Mesenchymal stem cell (in vitro differentiated cells and primary cell): ENCODE results near the gene LTB4R.

Experiments used
- DNase-seq: peaks from one replicate; pipeline ENCODE4 v3.0.0-alpha.2; 2013
- H2AFZ ChIP-seq: one replicate; pipeline ENCODE4 v1.6.1; 2013; ENCODE audit warnings: low read depth, mild to moderate bottlenecking, control low read depth, inconsistent platforms, low read length, moderate library complexity
- H2AK5ac ChIP-seq: 2 replicates; pipeline ENCODE4 v1.6.1; 2013; ENCODE audit warnings: low read length, moderate library complexity, mild to moderate bottlenecking, inconsistent platforms; ENCODE audit not compliant: severe bottlenecking
- H2BK120ac ChIP-seq: one replicate; pipeline ENCODE4 v1.6.1; 2013; ENCODE audit warnings: low read depth, mild to moderate bottlenecking, inconsistent platforms, low read length, moderate library complexity
- H2BK12ac ChIP-seq, 2 experiments: one replicate each; pipeline ENCODE4 v1.6.1; 2013; ENCODE audit warnings: inconsistent platforms in 2 of 2, low read length in 2 of 2, mild to moderate bottlenecking in 2 of 2, moderate library complexity in 2 of 2, control low read depth in 1 of 2
- H2BK15ac ChIP-seq: one replicate; pipeline ENCODE4 v1.6.1; 2013; ENCODE audit warnings: mild to moderate bottlenecking, low read depth, inconsistent platforms; ENCODE audit not compliant: poor library complexity, severe bottlenecking
- H2BK5ac ChIP-seq: 2 replicates; pipeline ENCODE4 v1.6.1; 2013; ENCODE audit warnings: low read depth, mild to moderate bottlenecking, low read length, control low read depth, inconsistent platforms; ENCODE audit not compliant: poor library complexity, severe bottlenecking
- H3K14ac ChIP-seq, 2 experiments: one replicate each; pipeline ENCODE4 v1.6.1; 2013; ENCODE audit warnings: inconsistent platforms in 2 of 2, low read length in 2 of 2, control low read depth in 1 of 2, mild to moderate bottlenecking in 1 of 2, moderate library complexity in 1 of 2
- H3K18ac ChIP-seq, 2 experiments: one replicate each; pipeline ENCODE4 v1.6.1; 2013; ENCODE audit warnings: inconsistent platforms in 2 of 2, low read length in 2 of 2, control low read depth in 1 of 2, low read depth in 1 of 2, mild to moderate bottlenecking in 1 of 2
- H3K23ac ChIP-seq, 2 experiments: one replicate each; pipeline ENCODE4 v1.6.1; 2013; ENCODE audit warnings: inconsistent platforms in 2 of 2, low read length in 2 of 2, mild to moderate bottlenecking in 2 of 2, moderate library complexity in 2 of 2, control low read depth in 1 of 2
- H3K27ac ChIP-seq: 2 replicates; pipeline ENCODE4 v1.5.1; 2013; ENCODE audit warnings: mild to moderate bottlenecking, moderate library complexity, low read length, control low read depth, inconsistent platforms; ENCODE audit not compliant: poor library complexity, severe bottlenecking
- H3K27me3 ChIP-seq, 2 experiments: 2 replicates each; pipeline versions ENCODE4 v1.6.1 to v1.7.0; 2013; ENCODE audit warnings: low read length in 2 of 2, mild to moderate bottlenecking in 2 of 2, moderate library complexity in 2 of 2, control low read depth in 1 of 2, inconsistent platforms in 1 of 2; ENCODE audit not compliant: control insufficient read depth in 1 of 2, insufficient read depth in 1 of 2
- H3K36me3 ChIP-seq, 2 experiments: 2 replicates each; pipeline versions ENCODE4 v1.6.1 to v1.7.0; 2013; ENCODE audit warnings: low read length in 2 of 2, control low read depth in 1 of 2, inconsistent platforms in 1 of 2, low read depth in 1 of 2, mild to moderate bottlenecking in 1 of 2; ENCODE audit not compliant: insufficient read depth in 2 of 2, control insufficient read depth in 1 of 2
- H3K4ac ChIP-seq, 2 experiments: one replicate each; pipeline ENCODE4 v1.6.1; 2013; ENCODE audit warnings: inconsistent platforms in 2 of 2, low read length in 2 of 2, mild to moderate bottlenecking in 2 of 2, moderate library complexity in 2 of 2, control low read depth in 1 of 2, low read depth in 1 of 2
- H3K4me1 ChIP-seq: 2 replicates; pipeline ENCODE4 v1.6.1; 2013; ENCODE audit warnings: low read depth, low read length, control low read depth; ENCODE audit not compliant: control insufficient read depth, insufficient read depth
- H3K4me2 ChIP-seq: 2 replicates; pipeline ENCODE4 v1.6.1; 2013; ENCODE audit warnings: low read length, mild to moderate bottlenecking, inconsistent platforms; ENCODE audit not compliant: poor library complexity, severe bottlenecking
- H3K4me3 ChIP-seq, 2 experiments: 2 replicates each; pipeline versions ENCODE4 v1.5.1 to v1.7.0; 2013; ENCODE audit warnings: low read length in 2 of 2, mild to moderate bottlenecking in 2 of 2, control low read depth in 1 of 2, low read depth in 1 of 2; ENCODE audit not compliant: insufficient read depth in 1 of 2
- H3K79me1 ChIP-seq: replicated peaks from 2 replicates; pipeline ENCODE4 v1.6.1; 2013; ENCODE audit warnings: mild to moderate bottlenecking, control low read depth, low read length, inconsistent platforms; ENCODE audit not compliant: poor library complexity, severe bottlenecking
- H3K9ac ChIP-seq: 2 replicates; pipeline ENCODE4 v1.7.0; 2013; ENCODE audit warnings: mild to moderate bottlenecking, low read length, moderate library complexity
- H3K9me3 ChIP-seq: 2 replicates; pipeline ENCODE4 v1.7.0; 2013; ENCODE audit warnings: mild to moderate bottlenecking, low read length; ENCODE audit not compliant: control insufficient read depth
- H4K8ac ChIP-seq: one replicate; pipeline ENCODE4 v1.6.1; 2013; ENCODE audit warnings: inconsistent platforms, mild to moderate bottlenecking, low read length, moderate library complexity
- H4K91ac ChIP-seq: one replicate; pipeline ENCODE4 v1.6.1; 2013; ENCODE audit warnings: mild to moderate bottlenecking, low read length, inconsistent platforms
- WGBS: methylation state at CpG from one replicate; pipeline ENCODE4 v1.1.7; 2013; ENCODE audit warnings: mixed read lengths; 5-methylcytosine and 5-hydroxymethylcytosine counted together

Gene LTB4R

DNA sequence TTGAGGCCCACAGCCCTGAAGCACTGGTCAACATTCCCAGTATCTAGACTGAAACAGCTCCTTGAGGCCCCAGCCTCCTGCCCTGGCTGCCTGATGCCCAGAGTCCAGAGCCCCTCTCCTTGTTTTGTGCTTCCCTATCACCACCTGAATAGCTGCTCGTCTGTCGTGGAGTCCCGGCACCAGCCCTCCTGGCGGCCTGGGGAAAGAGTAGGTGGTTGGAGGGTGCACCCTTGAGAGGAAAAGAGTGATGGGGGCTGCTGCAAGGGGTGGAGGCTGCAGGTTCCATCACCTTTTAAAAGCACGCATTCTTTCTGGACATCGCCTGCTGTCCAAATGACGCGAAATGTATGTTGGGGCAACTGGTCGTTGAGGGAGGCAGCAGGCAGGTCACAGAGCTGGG, 43.1 kb upstream of the LTB4R start:
- no peak overlapping the region for H2AFZ ChIP-seq
- no peak overlapping the region for H3K4ac ChIP-seq
- peaks cover 59 to 64% of the 10 kb centered on the region in 2 experiments for H3K36me3 ChIP-seq
- H3K9me3 ChIP-seq: no peaks in the 10 kb centered on the region
- H3K27me3 ChIP-seq: no peaks in the 10 kb centered on the region
- no peak overlapping the region for H4K91ac ChIP-seq
- no peak overlapping the region for H3K27ac ChIP-seq
- peaks cover 28% of the 10 kb centered on the region for H3K79me1 ChIP-seq
- no peak overlapping the region for H3K4me3 ChIP-seq
- no peak overlapping the region for H3K9ac ChIP-seq
- no peak overlapping the region for H2AK5ac ChIP-seq
- H3K4me2 ChIP-seq: no peak overlapping the region
- DNase-seq: no peak
- no peak overlapping the region for H2BK120ac ChIP-seq
- H3K14ac ChIP-seq: no peak overlapping the region
- H2BK15ac ChIP-seq: no peak overlapping the region
- H3K23ac ChIP-seq: no peak overlapping the region
- 95% methylated on average over 9 of the region's 9 CpGs for WGBS
- H3K4me1 ChIP-seq: peaks cover 9% of the 10 kb centered on the region
- no peak overlapping the region for H4K8ac ChIP-seq
- no peak overlapping the region for H2BK12ac ChIP-seq
- no peak overlapping the region for H2BK5ac ChIP-seq
- H3K18ac ChIP-seq: no peak overlapping the region

DNA sequence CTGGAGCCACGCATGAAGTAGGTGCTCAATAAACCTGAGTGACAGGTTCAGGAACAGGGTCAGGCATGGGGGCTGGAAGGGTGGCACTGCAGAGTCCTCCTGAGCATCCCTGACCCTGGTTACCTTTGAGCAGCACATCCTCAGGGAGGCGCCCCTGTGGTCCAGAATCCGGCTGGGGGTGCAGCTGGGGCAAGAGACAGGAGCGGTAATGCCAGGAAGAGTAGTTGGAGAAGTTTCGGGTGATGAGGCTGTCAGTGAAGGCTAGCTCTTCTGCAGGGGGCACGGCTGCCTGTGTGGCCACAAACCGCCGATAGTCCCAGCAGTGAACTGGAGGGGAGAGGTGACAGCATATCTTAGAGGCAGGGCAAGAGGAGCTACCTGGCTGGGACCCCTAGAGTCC, 41.9 kb upstream of the LTB4R start:
- H4K8ac ChIP-seq: no peak overlapping the region
- WGBS: 95% methylated on average over 8 of the region's 8 CpGs
- no peak overlapping the region for H4K91ac ChIP-seq
- H2AK5ac ChIP-seq: no peak overlapping the region
- peaks cover 9% of the 10 kb centered on the region for H3K4me1 ChIP-seq
- no peak overlapping the region for H3K9ac ChIP-seq
- no peak overlapping the region for H3K27ac ChIP-seq
- no peaks in the 10 kb centered on the region for H3K27me3 ChIP-seq
- H3K9me3 ChIP-seq: no peaks in the 10 kb centered on the region
- H3K79me1 ChIP-seq: peaks cover 30% of the 10 kb centered on the region
- no peak overlapping the region for H2BK12ac ChIP-seq
- no peak overlapping the region for H2BK15ac ChIP-seq
- H3K14ac ChIP-seq: no peak overlapping the region
- no peak overlapping the region for H3K23ac ChIP-seq
- H2AFZ ChIP-seq: no peak overlapping the region
- no peak overlapping the region for H3K18ac ChIP-seq
- H2BK120ac ChIP-seq: no peak overlapping the region
- H2BK5ac ChIP-seq: no peak overlapping the region
- no peak for DNase-seq
- peaks cover 58 to 59% of the 10 kb centered on the region in 2 experiments for H3K36me3 ChIP-seq
- H3K4me3 ChIP-seq: no peak overlapping the region
- H3K4ac ChIP-seq: no peak overlapping the region
- no peak overlapping the region for H3K4me2 ChIP-seq

DNA sequence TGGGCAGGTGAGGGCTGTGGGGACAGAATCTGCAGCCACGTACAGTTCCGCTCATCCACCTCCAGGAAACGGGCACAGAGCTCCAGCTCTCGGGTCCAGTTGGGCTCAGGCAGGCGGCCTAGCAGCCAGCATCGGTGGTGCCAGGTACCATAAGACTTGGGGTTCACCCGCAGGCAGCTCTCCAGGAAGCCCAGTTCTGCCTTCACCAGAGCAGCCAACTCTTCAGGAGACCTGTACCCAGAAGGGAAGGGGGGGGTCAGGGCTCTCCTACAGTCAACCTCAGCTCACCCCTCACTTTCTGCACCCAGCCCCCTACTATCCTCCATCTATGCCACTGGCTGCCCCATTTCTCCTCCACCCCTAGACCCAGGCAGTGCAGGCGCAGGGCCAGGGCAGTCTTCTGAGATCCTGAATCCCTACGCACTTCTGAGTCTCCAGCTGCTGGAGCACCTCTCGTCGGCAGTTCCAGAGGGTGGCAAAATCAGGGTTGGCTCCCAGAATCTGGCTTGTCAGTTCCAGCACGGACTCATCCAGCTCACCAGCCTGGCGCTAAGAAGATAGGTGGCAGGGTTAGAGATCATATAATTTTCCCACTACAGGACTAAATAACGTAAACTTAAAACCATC, 41.3 kb upstream of the LTB4R start:
- H2AFZ ChIP-seq: no peak overlapping the region
- peaks cover 30% of the 10 kb centered on the region for H3K79me1 ChIP-seq
- H3K23ac ChIP-seq: no peak overlapping the region
- H3K4me3 ChIP-seq: no peak overlapping the region
- H2AK5ac ChIP-seq: no peak overlapping the region
- H2BK120ac ChIP-seq: no peak overlapping the region
- peaks cover 9% of the 10 kb centered on the region for H3K4me1 ChIP-seq
- H3K18ac ChIP-seq: no peak overlapping the region
- no peak overlapping the region for H3K4ac ChIP-seq
- no peak overlapping the region for H3K27ac ChIP-seq
- peaks cover 51 to 54% of the 10 kb centered on the region in 2 experiments for H3K36me3 ChIP-seq
- no peak for DNase-seq
- no peak overlapping the region for H3K14ac ChIP-seq
- no peak overlapping the region for H3K4me2 ChIP-seq
- peak overlapping the region; percentile 38 for H4K8ac ChIP-seq
- H3K9me3 ChIP-seq: no peaks in the 10 kb centered on the region
- WGBS: 96% methylated on average over 14 of the region's 14 CpGs
- H2BK12ac ChIP-seq: peak overlapping the region in 1 of 2 experiments; percentile 27
- no peak overlapping the region for H3K9ac ChIP-seq
- H2BK5ac ChIP-seq: no peak overlapping the region
- H4K91ac ChIP-seq: no peak overlapping the region
- H2BK15ac ChIP-seq: no peak overlapping the region
- H3K27me3 ChIP-seq: no peaks in the 10 kb centered on the region

DNA sequence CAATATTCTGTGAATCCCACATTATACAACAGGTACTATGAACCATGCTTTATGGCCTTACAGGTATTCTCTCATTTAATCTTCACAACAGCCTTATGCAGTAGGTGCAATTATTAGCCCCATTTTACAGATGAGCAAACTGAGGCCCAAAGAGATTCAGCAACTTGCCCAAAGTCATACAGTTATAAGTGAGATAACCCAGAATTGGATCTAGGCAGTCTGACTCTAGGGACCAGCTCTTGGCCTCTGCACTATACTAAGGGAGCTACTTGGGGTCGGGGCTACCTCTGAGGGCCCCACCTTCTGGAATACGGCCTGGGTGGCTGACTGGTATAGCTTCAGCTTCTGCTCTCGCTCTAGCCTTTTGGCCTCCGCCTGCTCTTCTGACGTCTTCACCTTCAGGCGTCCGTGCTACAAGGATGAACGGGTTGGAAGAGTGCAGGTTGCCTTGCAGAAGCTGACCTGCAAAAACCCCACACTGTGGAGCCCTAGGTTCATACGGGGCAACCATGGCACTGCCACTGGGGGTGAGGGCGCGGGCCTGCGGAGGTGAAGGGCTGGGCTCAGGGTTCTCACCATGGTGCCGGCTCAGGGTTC, 40.7 kb upstream of the LTB4R start:
- Histone ChIP-seq H3K27ac (peak overlapping the region; percentile 90), H3K23ac (no peak overlapping the region), H3K9me3 (no peaks in the 10 kb centered on the region), H3K79me1 (peaks cover 33% of the 10 kb centered on the region), H3K36me3 (peaks cover 45 to 48% of the 10 kb centered on the region in 2 experiments), H3K4me2 (peak overlapping the region; percentile 78), H3K4ac (peak overlapping the region in 1 of 2 experiments; percentile 47), H2BK5ac (no peak overlapping the region), H2AK5ac (no peak overlapping the region), H4K91ac (peak overlapping the region; percentile 87), H3K4me3 (peak overlapping the region; percentile 84 to 98), H3K27me3 (no peaks in the 10 kb centered on the region), H3K18ac (peak overlapping the region in 1 of 2 experiments; percentile 97), H2BK15ac (peak overlapping the region; percentile 4), H2BK120ac (no peak overlapping the region), H4K8ac (peak overlapping the region; percentile 88), H2BK12ac (peak overlapping the region in 1 of 2 experiments; percentile 10), H3K14ac (no peak overlapping the region), H2AFZ (peak overlapping the region; percentile 91), H3K9ac (peak overlapping the region; percentile 100), H3K4me1 (peaks cover 9% of the 10 kb centered on the region)
- no peak for DNase-seq
- 43% methylated on average over 13 of the region's 13 CpGs for WGBS
